ENCODE results near the gene GAST. TPM values are rescaled to one million over a fixed set of nuclear protein-coding genes. Genes with fewer than 3 reads are reported as not detected.
A peak's percentile ranks its signal among the peaks of the same experiment; 100 is the strongest.

Gene GAST
- total and polyA plus RNA-seq, 3 donors from 2014 or later, result not detected

DNA sequence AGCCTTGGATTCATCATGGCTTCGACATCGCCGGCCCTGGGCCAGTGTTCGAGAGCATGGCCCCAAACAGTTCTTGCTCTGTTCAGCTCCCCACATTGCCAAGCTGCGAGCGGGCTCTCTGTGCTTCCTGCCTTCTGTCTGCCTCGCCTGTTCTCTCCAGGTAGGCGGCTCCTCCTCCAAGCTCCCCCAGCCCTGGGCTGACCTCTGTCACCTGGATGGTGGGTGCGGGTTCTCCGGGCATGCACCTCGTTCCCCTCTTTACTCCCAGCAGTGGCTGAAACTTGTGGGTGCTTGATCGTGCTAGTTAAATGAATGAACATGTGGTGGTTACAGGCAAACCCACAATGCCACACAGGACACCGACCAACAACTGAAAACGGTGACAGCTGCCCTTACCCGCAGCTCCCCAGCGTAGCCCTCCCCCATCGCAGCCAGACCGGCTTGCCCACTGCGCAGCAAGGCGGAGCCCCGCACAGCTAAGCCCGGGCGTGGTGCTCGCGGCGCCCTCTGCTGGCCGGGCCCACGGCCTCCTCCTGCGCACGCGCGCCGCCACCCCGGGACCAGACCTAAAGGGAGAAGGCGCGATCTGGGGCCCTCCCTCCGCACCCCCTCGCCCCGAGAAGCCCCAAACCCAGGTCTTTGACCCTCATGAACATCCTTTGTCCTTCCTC lies 46.4 kb upstream of the GAST start:
- no peaks in the 10 kb centered on the region for H3K36me3 ChIP-seq (ENCODE audit: low read depth, missing control alignments)
- 1 to 2% methylated on average over 15 to 39 of the region's 39 CpGs for WGBS, 2 donors

DNA sequence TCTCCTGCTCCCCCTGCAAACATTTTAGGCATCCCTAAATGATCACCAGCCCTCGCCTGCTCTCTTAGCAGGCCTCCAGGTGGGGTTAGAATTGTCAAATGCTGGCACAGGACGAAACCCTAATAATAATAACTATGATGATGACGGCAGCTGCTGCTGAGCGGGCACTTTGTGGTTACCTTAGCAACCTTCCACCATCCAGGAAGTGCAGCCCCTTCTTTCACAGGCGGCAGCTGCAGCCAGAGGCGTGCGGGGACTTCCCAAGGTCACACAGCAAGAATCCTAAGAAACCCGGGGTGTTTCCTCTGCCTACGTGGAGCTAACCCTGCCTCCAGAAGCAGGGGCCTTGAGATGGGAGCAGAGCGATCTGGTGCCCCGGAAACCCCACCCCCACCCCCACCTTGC lies 45.9 kb upstream of the GAST start:
- WGBS, 2 donors, result 0 to 2% methylated on average over 10 to 11 of the region's 11 CpGs
- DNase-seq, result no peak
- TF ChIP-seq, protein P1, sequence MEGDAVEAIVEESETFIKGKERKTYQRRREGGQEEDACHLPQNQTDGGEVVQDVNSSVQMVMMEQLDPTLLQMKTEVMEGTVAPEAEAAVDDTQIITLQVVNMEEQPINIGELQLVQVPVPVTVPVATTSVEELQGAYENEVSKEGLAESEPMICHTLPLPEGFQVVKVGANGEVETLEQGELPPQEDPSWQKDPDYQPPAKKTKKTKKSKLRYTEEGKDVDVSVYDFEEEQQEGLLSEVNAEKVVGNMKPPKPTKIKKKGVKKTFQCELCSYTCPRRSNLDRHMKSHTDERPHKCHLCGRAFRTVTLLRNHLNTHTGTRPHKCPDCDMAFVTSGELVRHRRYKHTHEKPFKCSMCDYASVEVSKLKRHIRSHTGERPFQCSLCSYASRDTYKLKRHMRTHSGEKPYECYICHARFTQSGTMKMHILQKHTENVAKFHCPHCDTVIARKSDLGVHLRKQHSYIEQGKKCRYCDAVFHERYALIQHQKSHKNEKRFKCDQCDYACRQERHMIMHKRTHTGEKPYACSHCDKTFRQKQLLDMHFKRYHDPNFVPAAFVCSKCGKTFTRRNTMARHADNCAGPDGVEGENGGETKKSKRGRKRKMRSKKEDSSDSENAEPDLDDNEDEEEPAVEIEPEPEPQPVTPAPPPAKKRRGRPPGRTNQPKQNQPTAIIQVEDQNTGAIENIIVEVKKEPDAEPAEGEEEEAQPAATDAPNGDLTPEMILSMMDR (IDR thresholded peaks at IDR 0.05), result no peak
- TF ChIP-seq POLR2A (IDR thresholded peaks at IDR 0.05), result no peak
- intact Hi-C loops (cut with DNase I; ENCODE audit: low total_unique reads), result no loop called here
- H3K9me3 ChIP-seq, result no peaks in the 10 kb centered on the region
- no peaks in the 10 kb centered on the region for H3K36me3 ChIP-seq (ENCODE audit: low read depth, missing control alignments)
- peak overlapping the region; percentile 44 to 52 for H3K4me3 ChIP-seq
- H3K27ac ChIP-seq, result peak overlapping the region; percentile 47 to 81
- H3K27me3 ChIP-seq, result no peaks in the 10 kb centered on the region
- H3K4me1 ChIP-seq, result peaks cover 7% of the 10 kb centered on the region

More for the DNA sequence above, 46.4 kb upstream of the GAST start:
- peak overlapping the region; percentile 47 to 81 for H3K27ac ChIP-seq
- H3K4me3 ChIP-seq, result peak overlapping the region; percentile 44 to 52
- peak; percentile 90 for DNase-seq
- intact Hi-C loops (cut with DNase I; ENCODE audit: low total_unique reads), result no loop called here
- no peaks in the 10 kb centered on the region for H3K9me3 ChIP-seq
- H3K4me1 ChIP-seq, result peaks cover 7% of the 10 kb centered on the region
- H3K27me3 ChIP-seq, result no peaks in the 10 kb centered on the region
- TF ChIP-seq POLR2A (IDR thresholded peaks at IDR 0.05), result no peak
- TF ChIP-seq, protein P1 (IDR thresholded peaks at IDR 0.05), result peak; percentile 89 to 96 (median 93)

DNA sequence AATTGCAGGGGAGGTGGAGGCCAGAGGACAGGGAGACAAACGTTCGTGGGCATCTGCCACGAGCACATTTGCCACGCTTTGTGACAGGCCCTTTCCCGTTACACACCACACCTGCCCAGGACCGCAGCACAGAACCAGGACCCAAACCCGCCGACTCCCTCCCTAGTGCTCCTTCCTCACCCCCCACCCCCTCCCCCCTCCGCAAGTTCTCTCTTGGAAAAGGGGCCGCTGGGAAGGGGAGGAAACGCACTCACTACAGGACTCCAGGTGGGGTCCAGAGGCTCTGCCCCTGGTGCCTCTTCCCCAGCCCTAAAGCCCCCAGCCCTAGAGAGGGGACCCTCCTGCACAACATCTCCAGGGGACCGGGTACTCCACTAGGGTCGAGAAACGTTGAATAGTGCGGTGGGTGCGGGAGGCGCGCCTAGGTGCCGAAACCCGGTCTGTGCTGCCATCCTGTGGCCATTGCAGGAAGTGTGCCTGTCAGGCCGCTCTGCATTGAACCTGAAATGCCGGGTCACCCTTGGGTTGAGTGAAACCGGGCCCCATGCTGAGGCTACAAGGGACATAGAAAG lies 45.3 kb upstream of the GAST start:
- H3K9me3 ChIP-seq, result no peaks in the 10 kb centered on the region
- no peaks in the 10 kb centered on the region for H3K36me3 ChIP-seq (ENCODE audit: low read depth, missing control alignments)
- no peaks in the 10 kb centered on the region for H3K27me3 ChIP-seq
- DNase-seq, result peak; percentile 89
- H3K4me3 ChIP-seq, result peak overlapping the region; percentile 44 to 52
- H3K4me1 ChIP-seq, result peaks cover 7% of the 10 kb centered on the region
- intact Hi-C loops (cut with DNase I; ENCODE audit: low total_unique reads), result no loop called here
- H3K27ac ChIP-seq, result peak overlapping the region; percentile 47 to 81
- TF ChIP-seq POLR2A (IDR thresholded peaks at IDR 0.05), result no peak
- TF ChIP-seq, protein P1 (IDR thresholded peaks at IDR 0.05), result peak; percentile 87 to 95 (median 93)
- WGBS, 2 donors, result 0 to 1% methylated on average over 19 to 23 of the region's 23 CpGs

DNA sequence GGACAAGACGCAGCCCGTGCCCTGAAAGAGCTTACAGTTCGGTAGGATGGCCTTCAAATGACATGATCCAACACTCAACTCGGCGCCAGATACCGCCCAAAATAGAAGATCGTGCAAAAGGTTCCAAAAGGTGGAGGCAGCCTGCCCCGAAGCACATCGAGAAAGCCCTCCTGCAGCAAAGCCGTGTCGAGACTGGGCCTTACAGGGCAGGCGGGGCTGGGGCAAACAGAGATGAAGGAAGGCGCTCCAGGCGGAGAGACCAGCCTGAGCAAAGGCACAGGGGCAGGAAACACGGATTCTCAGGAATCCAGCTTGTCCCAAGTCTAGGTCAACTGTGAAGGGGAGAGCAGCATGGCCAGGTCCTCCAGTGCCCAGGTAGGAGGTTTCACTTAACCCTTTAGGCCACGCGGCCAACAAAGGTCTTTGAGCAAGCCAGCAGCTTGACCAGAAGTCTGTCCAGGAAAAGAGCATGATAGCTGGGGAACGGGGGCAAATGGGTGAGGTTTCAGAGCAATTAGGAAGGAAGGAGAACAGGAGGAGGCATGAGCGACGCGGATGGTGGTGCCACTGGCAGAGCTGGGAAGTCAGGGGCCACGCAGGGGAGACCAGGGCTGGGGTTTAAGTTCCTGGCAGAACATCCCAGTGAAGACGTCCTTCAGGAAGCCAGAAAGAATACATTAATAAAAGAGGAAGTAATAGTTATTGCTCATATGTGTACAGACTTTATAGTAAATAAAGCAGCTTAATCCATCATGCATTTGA lies 44.7 kb upstream of the GAST start:
- H3K27ac ChIP-seq, result no peak overlapping the region

More for the DNA sequence above, 44.7 kb upstream of the GAST start:
- intact Hi-C loops (cut with DNase I; ENCODE audit: low total_unique reads), result no loop called here
- WGBS, 2 donors, result 35 to 38% methylated on average over 23 of the region's 23 CpGs
- Histone ChIP-seq H3K27me3 (no peaks in the 10 kb centered on the region), H3K4me3 (peak overlapping the region; percentile 44 to 52), H3K4me1 (peaks cover 7% of the 10 kb centered on the region), H3K9me3 (no peaks in the 10 kb centered on the region), H3K36me3 (ENCODE audit: low read depth, missing control alignments) (no peaks in the 10 kb centered on the region)
- DNase-seq, result no peak
- TF ChIP-seq, protein P1 (IDR thresholded peaks at IDR 0.05), result peak in 1 of 3 experiments; percentile 38
- TF ChIP-seq POLR2A (IDR thresholded peaks at IDR 0.05), result no peak

All from testis (tissue), 3 donors.